ENCODE results near the gene FYN.
"Not testable (repeated sequence)": the region's sequence is repeated elsewhere in the genome, so short reads cannot be mapped to it uniquely, and the experiment has no call there.

Gene FYN

GRCh38 chr6:111840803-111841202, 32.4 kb downstream of the FYN start:
- no peak overlapping the region for H3K4me3 ChIP-seq (ENCODE audit: low read depth, low read length)
- H3K9me3 ChIP-seq (ENCODE audit: severe bottlenecking) = no peaks in the 10 kb centered on the region
- TF ChIP-seq CTCF (IDR thresholded peaks at IDR 0.05; ENCODE audit: low read depth, low read length) = no peak
- no peak for DNase-seq
- no peaks in the 10 kb centered on the region for H3K36me3 ChIP-seq
- no peaks in the 10 kb centered on the region for H3K27me3 ChIP-seq (ENCODE audit: insufficient read depth, low read depth, severe bottlenecking)
- H3K27ac ChIP-seq = no peak overlapping the region

- Histone ChIP-seq H3K27me3 (ENCODE audit: insufficient read depth, low read depth, severe bottlenecking) (no peaks in the 10 kb centered on the region), H3K36me3 (no peaks in the 10 kb centered on the region), H3K4me3 (ENCODE audit: low read depth, low read length) (no peak overlapping the region), H3K9me3 (ENCODE audit: severe bottlenecking) (no peaks in the 10 kb centered on the region), H3K27ac (no peak overlapping the region)
- DNase-seq = no peak
- no peak for TF ChIP-seq CTCF (IDR thresholded peaks at IDR 0.05; ENCODE audit: low read depth, low read length)
Measured at GRCh38 chr6:111838749-111839484, 34.3 kb downstream of the FYN start.

DNA sequence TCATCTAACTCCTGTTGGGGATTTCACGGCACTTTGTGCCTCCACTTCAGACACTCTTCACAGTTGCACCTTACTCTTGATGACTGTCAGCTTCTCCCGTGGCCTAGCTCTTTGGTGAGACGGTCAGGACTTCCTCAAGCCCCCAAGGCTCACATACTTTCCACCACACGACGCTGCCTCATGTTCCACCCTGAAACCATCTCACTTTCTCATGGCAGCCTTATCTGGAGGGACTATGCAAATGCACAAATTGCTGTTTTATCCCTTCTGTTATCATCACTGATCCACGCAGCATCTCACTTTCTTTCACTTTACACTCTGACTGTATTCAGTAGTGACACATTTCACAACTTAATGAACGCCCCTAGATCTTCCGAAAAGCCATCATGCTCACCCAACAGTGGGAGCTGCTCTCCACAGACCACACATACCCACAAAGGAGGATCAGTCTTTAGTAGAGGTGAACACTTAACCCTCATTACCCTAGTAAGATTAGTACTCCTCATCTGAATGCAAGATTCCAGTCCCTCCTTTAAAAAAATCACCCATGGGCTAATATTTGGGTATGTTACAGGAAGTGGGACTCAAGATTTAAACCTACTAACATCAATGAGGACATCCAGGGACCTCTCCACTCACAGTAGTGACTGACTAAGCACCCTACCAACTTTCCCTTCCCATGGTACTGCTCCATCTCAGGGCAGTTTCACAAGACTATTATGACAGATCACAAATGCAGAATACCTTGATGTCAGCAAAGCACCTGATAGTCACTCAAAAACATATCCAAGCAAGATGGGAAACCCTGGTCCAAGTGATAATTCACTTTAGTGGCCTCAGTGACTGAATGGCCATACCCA, 35.4 kb downstream of the FYN start:
- H3K9me3 ChIP-seq (ENCODE audit: severe bottlenecking) = no peaks in the 10 kb centered on the region
- H3K27ac ChIP-seq = no peak overlapping the region
- DNase-seq = no peak
- H3K4me3 ChIP-seq (ENCODE audit: low read depth, low read length) = no peak overlapping the region
- TF ChIP-seq CTCF (IDR thresholded peaks at IDR 0.05; ENCODE audit: low read depth, low read length) = no peak
- H3K36me3 ChIP-seq = no peaks in the 10 kb centered on the region
- no peaks in the 10 kb centered on the region for H3K27me3 ChIP-seq (ENCODE audit: insufficient read depth, low read depth, severe bottlenecking)

GRCh38 chr6:111837007-111837406, 36.2 kb downstream of the FYN start:
- no peaks in the 10 kb centered on the region for H3K36me3 ChIP-seq
- no peak overlapping the region for H3K27ac ChIP-seq
- no peak for TF ChIP-seq CTCF (IDR thresholded peaks at IDR 0.05; ENCODE audit: low read depth, low read length)
- H3K9me3 ChIP-seq (ENCODE audit: severe bottlenecking) = no peaks in the 10 kb centered on the region
- H3K4me3 ChIP-seq (ENCODE audit: low read depth, low read length) = no peak overlapping the region
- no peak for DNase-seq
- no peaks in the 10 kb centered on the region for H3K27me3 ChIP-seq (ENCODE audit: insufficient read depth, low read depth, severe bottlenecking)

- Histone ChIP-seq H3K27me3 (ENCODE audit: insufficient read depth, low read depth, severe bottlenecking) (no peaks in the 10 kb centered on the region), H3K27ac (no peak overlapping the region), H3K9me3 (ENCODE audit: severe bottlenecking) (no peaks in the 10 kb centered on the region), H3K36me3 (no peaks in the 10 kb centered on the region), H3K4me3 (ENCODE audit: low read depth, low read length) (no peak overlapping the region)
- DNase-seq = no peak
- no peak for TF ChIP-seq CTCF (IDR thresholded peaks at IDR 0.05; ENCODE audit: low read depth, low read length)
Measured at GRCh38 chr6:111835807-111836206, 37.4 kb downstream of the FYN start.

- not testable (repeated sequence) for H3K27me3 ChIP-seq (ENCODE audit: insufficient read depth, low read depth, severe bottlenecking); H3K9me3 ChIP-seq (ENCODE audit: severe bottlenecking); DNase-seq; H3K36me3 ChIP-seq; H3K4me3 ChIP-seq (ENCODE audit: low read depth, low read length); H3K27ac ChIP-seq
Measured at GRCh38 chr6:111835398-111835797, 37.9 kb downstream of the FYN start.
